Sciatic nerve (tissue), 2 donors: ENCODE measurements around the gene VIP. TPM values are rescaled to one million over a fixed set of nuclear protein-coding genes. Genes with fewer than 3 reads are reported as not detected.

ENCODE experiments used
- ATAC-seq: fragments of 200-7000 bp; cut with Tn5 transposase; one replicate; pipeline ENCODE4 v1.9.1; 2020; ENCODE audit warnings: mild to moderate bottlenecking, moderate library complexity
- DNase-seq: peaks from one replicate; pipeline ENCODE4 v3.0.0-alpha.2; 2020; ENCODE audit warnings: low spot score
- intact Hi-C: fragments of 100-400 bp; cut with DNase I; formaldehyde crosslinking; loops from one replicate; pipeline ENCODE4 v1.14.2; 2022
- total RNA-seq: library from RNA; stranded (reverse); fragmentation: NEBNext Ultra II Directional; extraction: Animal tissue kit (Norgen Biotek cat#: 25700); gene quantifications from one replicate; pipeline ENCODE4 v1.2.1, GENCODE V29; 2021
- donor health status: DM: no; HTN: no; CAD: no.
- donor health status: DM: no; HTN: no; CAD: no.

VIP gene
- total RNA-seq, 1 donor from 2014 or later = 1.9 TPM

GRCh38 chr6:152771061-152771687, 20.6 kb downstream of the VIP start:
- no peak for ATAC-seq
- DNase-seq = no peak
- intact Hi-C loops = no loop called here

- ATAC-seq = no peak
- no peak for DNase-seq
- intact Hi-C loops = no loop called here
Measured at GRCh38 chr6:152775428-152775827, 24.8 kb downstream of the VIP start.

DNA sequence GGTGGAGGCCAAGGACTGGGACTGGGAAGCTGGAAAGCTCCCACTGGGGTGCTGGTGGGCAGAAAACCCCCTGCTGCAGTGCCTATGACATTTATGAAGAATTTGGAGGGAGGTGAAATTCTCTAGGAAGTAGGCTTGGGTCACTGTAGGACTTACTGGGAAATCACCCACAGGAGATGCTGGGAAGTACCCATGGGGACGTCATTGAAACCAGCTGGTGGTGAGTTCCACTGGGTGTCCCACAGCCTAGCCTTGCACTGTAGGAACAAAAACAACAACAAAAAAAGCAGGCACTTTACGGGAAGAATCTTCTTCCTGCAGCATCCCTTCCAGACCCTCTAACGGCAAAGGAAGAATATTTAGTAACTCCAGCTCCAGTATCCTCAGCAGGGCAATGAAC, 26.2 kb downstream of the VIP start:
- DNase-seq = no peak
- ATAC-seq = no peak
- intact Hi-C loops = no loop called here

GRCh38 chr6:152783217-152783878, 32.8 kb downstream of the VIP start:
- intact Hi-C loops = no loop called here
- no peak for ATAC-seq
- DNase-seq = no peak

DNA sequence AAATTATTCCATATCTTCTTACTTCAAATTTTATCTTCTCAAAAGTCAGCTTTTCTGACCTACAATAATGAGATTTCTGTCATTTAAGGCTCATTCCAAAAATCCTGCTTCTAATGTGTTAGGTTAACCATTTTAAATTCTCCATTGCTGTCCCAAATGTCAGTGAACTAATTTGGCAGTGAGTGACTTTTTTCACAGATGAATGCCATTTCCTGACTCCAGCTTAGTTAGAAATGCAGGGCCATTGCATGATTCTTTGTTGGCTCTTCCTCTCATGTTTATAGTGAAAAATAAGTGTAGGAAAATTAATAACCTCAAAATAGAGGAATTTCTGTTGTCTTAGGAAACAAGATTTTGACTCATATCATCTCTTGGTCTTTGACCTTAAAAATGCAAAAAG, 44.1 kb downstream of the VIP start:
- ATAC-seq = no peak
- no peak for DNase-seq
- intact Hi-C loops = no loop called here

DNA sequence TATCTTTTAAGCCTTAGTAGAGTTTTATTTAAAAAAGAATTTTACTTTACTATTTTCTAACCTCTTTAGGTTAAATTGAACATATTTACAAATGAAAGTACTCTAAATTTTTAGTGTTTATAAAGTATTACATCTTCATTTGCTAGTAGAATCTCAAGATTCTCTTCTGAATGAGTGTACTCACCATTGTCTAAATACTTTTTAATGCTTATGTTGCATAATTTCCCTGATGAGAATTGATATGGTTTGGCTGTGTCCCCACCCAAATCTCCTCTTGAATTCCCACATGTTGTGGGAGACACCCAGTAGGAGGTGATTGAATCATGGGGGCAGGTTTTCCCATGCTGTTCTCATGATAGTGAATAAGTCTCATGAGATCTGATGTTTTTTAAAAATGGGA, 53.6 kb downstream of the VIP start:
- ATAC-seq (no peak), DNase-seq (no peak)
- intact Hi-C loops = no loop called here

Other genes with a start within 250 kb of the VIP start
- 142 TPM for gene SYNE1, start 113.4 kb upstream of the VIP start, total RNA-seq
- 20.6 TPM for gene MYCT1, start 52.9 kb upstream of the VIP start, total RNA-seq
- gene FBXO5, start 232.2 kb downstream of the VIP start, total RNA-seq = 5.1 TPM